Myocyte (in vitro differentiated cells): ENCODE measurements around the gene ZNF197. TPM values are rescaled to one million over a fixed set of nuclear protein-coding genes. Genes with fewer than 3 reads are reported as not detected.
"Not testable (repeated sequence)": the region's sequence is repeated elsewhere in the genome, so short reads cannot be mapped to it uniquely, and the experiment has no call there.

Source experiments
- DNase-seq: peaks from one replicate; pipeline ENCODE4 v3.0.0-alpha.2; 2012; ENCODE audit warnings: low read depth
- polyA plus RNA-seq: library from polyadenylated mRNA; unstranded; fragments of >200 nt; gene quantifications from one replicate; pipeline ENCODE4 v1.2.1, GENCODE V29; 2012; ENCODE audit warnings: missing spikeins
- total RNA-seq: library from RNA; depleted of rRNA; stranded (reverse); fragments of >200 nt; gene quantifications from 2 replicates; pipeline ENCODE4 v1.2.3, GENCODE V29; 2014

ZNF197 gene
- total RNA-seq = 25.0 and 25.2 TPM in 2 replicates
- polyA plus RNA-seq = 7.0 TPM

DNA sequence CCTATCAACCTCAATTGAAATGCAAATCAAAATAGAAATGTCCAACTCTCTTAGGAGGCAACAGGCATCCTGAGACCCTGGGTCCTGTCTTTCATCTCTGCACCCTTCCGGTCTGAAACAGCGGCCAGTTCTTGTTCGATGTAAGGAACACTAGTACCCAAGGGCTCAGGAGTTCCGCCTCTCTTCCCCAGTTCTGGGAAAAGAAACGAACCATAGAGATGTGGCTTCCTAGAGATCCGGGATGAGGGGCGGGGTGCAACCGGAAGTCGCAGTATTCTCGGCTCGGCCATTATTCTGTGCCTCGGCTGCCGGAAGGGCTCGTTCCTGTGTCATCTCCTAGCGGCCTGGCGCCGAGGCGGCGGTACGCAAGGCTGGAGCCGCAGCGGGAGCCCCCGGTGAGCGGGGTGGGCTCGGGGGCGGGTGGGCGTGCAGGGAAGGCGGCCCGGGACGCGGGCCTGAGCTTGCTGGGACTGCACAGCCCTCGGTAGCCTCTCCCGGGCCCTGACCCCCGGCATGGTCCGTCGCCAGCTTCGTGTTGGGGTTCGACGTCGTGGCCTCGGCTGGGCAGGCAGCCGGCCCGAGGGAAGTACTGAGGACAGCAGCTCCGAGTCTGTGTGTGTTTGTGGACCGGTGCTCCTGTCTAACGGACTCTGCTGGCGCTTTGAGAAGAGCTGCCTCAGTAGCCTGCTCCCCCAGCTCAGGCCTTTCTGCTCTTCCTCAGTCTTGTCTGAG, at the start of gene ZNF197:
ZNF197 (plus strand) TSS at position 288 of the 732 bp plus-strand sequence. CDS start 4,119 bp downstream, outside the sequence.
- DNase-seq = peak; percentile 95

DNA sequence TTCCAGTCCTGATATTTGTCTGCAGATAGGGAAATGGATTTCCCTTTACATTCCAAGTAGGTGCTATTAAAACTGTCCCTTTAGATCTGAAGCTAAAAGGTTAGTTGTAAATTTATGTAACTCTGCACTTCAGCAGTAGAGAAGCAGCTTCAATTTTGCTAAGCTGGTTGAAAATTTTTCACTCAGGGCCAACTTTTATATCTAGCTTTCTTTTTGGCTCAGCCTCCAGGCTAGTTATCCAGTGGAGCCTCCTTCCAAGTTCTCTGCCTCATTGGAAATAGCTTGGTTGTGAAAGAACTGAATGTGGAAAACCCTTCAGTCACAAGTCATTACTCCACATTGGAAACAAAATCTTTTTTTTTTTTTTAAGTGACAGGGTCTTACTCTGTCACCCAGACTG, 48.2 kb upstream of the ZNF197 start:
- no peak for DNase-seq

DNA sequence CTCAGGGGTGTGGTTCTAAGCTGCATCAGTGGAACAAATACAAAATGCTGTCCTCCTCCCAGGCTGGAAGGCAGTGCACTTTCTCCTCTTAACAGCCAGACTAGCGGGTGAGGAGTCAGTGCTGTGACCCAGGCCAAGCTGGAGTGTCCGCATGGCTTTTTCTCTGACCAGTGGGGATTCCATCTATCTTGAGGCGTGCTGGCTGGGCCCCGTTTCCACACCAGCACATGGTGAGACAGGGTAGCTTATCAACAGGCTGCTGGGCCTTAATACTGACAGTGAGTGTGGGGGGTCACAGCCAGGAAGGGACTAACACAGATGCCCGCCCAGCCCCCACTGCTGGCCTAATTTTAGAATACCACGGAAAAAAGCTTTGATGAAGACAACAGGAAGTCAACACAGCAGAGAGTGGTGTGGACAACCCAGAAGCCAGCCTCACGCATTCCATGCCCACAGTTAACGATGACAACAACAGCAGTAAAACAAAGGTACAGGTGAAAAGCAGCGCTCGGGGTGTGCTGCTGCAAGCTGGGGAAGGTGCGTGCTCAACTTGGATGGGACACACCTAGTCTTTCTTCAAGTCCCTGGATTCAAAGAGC, 47.4 kb upstream of the ZNF197 start:
- not testable (repeated sequence) for DNase-seq

DNA sequence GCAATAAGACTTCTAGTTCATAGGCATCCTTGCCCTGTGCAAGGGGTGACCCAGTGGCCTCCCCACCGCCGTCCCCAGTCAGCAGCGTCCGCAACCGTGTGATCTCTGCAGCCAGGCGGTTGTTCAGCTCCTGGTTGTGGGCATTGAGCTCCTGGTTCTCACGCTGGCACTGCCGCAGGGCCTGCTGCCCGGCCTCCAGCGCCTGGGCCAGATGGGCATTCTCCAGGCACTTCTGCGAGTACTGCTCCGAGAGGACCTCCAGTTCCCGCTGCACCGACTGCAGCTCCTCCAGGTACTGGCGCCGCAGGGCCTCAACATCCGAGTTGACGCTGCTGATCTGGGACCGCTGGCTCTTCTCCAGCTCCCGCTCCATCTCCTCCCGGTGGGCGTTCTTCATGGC, 46.5 kb upstream of the ZNF197 start:
- DNase-seq = not testable (repeated sequence)

DNA sequence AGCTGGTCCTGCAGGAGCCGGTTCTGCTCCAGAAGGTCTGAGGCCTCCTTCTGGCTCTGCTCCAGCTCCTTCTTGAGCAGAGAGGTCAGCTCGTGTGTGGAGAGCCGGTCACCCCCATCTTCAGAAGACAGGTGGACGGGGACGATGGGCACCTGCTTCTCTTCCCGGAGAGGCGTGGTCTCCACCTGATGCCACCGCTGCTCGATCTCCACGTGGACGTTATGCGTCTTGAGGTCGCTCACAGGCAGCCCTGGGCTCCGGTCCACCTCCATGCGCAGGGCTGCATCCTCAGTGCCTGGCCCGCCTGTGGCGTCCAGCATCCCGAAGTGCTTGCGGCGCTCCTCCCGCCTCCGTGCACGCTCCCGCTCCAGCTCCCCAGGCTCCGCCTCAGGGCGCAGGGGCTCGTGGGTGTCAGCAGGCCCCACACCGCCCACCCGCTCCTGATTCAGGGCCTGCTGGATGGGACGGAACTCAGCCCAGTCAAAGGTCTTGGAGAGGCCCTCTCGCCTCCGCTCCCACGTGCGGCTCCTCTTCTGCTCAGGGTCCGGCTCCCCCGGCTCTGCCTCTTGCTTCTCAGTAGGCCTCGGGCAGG, 45.8 kb upstream of the ZNF197 start:
- not testable (repeated sequence) for DNase-seq

DNA sequence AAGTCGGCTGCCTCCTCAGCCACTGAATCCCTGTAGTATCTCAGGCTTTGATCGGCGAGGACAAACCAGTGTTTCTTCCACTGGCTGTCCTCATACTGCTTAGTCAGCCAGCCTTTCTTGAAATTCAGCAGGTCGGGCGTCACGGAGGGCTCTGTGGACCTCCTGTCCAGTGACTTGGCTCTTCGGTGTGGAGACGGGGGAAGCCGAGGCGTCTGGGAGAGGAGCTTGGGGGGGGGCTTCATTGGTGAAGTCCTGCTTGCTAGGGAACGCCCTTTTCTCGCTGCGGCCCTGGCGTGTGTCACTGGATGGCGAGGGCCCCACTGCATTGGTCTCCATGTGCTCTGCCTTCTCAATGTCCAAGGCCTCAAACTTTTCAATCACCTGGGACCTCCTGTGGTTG, 45.1 kb upstream of the ZNF197 start:
- DNase-seq = not testable (repeated sequence)

DNA sequence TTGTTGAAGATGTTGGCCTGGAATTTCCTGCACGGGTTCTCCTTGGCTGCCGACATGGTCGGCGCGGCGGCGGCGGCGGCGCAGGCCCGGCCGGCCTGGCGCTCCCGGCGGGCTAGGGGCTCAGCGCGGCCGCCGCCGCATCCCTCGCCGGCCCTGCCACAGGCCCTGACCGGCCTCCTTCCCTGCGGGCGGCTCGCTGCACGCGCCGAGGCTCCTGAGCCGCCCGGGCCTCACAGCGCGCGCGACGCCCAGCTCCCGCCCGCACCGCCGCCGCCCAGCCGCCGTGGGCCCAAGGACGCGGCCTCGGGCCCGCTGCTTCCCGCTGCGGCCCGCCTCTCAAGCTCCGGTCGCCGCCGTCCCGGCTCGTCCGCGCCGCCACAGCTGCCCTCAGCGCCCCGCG, 43.9 kb upstream of the ZNF197 start:
- not testable (repeated sequence) for DNase-seq

DNA sequence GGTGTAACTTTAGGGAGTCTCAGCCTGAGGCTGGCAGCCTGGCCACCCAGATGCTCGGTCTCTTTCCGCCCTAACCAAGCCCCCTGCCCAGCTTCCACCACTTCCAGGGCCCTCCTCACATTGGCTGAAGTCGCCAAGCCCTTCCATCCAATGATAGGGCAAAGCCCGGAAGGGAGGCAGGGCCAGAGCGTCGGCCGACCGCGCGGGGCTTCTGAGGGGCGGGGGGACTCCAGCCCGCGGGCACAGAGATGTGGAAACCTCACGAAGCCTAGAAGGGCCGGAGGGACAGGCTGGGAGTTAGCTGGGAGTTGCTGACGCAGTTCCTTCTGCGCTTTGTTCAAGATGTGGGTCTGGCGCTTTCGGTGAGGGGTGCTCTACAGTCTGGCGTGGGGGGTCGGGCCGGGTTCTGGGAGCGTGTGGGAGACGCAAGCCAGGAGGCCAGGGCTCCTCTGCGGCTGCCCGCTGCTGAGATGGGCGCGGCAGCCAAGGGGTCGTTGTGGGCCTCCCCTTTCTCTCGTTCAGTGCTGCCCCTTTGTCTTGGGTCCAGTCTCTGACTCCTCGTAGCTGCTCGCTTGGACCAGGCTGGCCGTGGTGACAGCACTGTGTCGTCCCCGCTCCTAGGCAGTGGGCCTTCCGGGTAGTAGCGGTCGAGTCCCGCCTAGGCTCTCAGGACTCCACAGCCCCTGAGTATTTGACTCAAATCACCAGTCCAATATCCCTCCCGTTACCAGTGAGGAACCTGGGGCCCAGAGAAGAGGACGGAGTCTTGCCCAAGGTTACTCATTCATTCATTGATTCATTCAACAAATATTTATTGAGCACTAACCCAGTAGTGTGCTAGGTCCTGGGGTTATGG, 40.0 kb upstream of the ZNF197 start, which contains the start of gene ZNF660:
ZNF660 (plus strand) TSS at position 319 of the 856 bp plus-strand sequence. CDS start 9,230 bp downstream, outside the sequence.
- peak; percentile 90 for DNase-seq

DNA sequence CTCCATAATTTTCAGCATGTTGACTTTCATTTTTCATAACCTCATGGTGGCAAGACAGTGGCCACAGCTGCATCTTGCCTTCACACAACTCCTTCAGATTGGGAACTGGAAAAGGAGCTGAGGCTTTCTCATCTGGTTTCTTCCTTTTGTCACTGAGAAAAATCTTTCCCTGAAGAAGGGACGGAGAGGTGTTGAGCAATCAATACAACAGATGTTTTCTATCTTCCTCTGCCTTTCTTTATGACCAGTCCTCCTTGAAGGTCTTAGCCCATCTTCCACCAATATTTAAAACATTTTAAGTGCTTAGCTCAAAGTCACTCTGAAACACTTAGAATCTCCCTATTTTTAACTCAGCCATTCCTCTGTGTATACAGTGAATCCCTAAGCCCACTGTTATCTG, 28.2 kb upstream of the ZNF197 start:
- no peak for DNase-seq

DNA sequence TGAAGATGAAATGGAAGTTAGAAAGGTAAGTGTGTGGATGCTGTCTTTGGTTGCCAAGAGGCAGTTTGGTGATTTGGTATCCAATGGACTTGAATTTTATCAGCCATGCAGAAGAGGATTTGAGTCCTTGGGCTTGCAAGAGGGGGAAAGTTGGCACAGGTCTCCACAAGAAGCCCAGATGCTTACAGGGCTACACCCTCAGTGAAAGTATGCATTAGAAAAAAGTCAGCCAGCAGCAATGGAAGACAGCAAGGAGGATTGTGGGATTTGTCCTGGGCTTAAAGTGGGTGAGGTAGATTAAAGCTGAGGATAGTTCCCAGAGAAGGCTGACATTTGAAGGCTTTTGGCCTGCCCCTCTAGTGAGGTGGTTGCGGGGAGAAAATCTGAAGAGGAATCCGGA, 23.1 kb upstream of the ZNF197 start:
- DNase-seq = no peak

DNA sequence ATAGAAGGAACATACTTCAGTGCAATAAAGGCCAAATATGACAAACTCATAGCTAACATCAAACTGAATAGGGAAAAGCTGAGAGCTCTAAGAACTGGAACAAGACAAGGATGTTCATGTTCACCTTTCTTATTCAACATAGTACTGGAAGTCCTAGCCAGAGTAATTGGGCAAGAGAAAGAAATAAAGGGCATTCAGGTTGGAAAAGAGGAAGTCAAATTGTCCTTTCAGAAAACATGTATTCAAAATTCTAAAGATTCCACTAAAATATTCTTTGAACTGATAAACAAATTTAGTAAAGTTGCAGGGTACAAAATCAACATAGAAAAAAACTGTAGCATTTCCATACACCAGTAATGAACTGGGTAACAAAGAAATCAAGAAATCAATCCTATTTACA, 12.2 kb upstream of the ZNF197 start:
- DNase-seq = no peak

DNA sequence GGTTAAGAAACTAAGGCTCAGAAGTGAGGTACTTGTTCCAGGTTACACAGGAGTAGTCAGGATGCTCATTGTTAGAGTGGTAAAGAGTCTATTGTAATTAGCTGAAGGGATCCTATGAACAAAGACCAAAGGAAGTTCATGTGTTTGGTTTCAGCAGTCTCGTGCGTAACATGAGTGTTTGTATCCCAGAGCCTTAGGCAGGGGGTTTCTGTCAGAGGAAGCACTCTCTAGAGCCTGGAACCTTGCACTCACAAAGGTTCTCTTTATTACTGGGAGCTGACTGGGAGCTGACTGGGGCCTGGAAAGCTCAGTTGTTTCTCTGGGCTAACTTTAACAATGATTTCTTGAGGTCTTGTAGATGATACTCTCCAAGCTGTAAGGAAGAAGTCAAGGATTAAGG, 3.9 kb downstream of the ZNF197 start:
- no peak for DNase-seq

DNA sequence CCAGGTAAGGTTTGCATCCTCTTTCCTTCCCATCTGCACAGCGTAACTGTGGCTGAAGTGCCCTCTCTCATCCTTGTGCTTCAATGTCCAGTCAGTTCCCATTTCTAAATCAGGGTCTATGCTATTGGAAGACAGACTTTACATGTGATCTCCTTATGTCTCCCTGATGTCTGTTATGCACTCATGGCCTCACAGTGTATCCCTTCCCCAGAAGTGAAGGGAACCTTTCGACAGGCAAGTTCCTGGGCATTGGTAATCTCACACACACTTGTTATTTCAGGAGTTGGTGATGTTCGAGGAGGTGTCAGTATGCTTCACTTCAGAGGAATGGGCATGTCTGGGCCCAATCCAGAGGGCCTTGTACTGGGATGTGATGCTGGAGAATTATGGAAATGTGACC, 7.4 kb downstream of the ZNF197 start:
- DNase-seq = no peak

DNA sequence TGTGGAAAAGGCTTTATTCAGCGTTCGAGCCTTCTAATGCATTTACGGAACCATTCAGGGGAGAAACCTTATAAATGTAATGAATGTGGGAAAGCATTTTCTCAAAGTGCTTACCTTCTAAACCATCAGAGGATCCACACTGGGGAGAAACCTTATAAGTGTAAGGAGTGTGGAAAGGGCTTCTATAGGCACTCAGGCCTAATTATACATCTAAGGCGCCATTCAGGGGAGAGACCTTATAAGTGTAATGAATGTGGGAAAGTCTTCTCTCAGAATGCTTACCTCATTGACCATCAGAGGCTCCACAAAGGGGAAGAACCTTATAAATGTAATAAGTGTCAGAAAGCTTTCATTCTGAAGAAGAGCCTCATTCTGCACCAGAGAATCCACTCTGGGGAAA, 17.5 kb downstream of the ZNF197 start:
- no peak for DNase-seq

DNA sequence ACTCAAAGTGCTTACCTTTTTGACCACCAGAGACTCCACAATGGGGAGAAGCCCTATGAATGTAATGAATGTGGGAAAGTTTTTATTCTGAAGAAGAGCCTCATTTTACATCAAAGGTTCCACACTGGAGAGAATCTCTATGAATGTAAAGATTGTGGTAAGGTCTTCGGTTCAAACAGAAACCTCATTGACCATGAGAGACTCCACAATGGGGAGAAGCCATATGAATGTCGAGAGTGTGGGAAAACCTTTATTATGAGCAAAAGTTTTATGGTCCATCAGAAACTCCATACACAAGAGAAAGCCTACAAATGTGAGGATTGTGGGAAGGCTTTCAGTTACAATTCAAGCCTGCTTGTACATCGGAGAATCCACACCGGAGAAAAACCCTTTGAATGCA, 18.2 kb downstream of the ZNF197 start:
- DNase-seq = no peak

DNA sequence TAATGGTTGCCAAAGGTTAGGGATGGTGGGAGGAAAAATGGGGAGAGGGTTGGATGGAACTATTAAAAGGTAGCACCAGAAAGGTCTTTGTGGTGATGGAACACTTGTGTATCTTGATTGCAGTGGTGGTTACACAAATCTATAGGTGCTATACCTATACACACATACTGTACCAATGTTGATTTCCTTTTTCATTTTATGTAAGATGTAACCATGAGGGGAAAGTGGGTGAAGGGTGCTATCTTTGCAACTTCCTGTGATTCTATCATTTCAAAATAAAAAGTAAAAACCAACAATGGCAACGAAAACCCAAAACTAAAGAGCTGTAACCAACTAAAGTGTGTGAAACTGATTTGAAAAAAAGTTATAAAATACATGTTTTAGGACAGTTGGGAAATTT, 22.9 kb downstream of the ZNF197 start:
- no peak for DNase-seq

DNA sequence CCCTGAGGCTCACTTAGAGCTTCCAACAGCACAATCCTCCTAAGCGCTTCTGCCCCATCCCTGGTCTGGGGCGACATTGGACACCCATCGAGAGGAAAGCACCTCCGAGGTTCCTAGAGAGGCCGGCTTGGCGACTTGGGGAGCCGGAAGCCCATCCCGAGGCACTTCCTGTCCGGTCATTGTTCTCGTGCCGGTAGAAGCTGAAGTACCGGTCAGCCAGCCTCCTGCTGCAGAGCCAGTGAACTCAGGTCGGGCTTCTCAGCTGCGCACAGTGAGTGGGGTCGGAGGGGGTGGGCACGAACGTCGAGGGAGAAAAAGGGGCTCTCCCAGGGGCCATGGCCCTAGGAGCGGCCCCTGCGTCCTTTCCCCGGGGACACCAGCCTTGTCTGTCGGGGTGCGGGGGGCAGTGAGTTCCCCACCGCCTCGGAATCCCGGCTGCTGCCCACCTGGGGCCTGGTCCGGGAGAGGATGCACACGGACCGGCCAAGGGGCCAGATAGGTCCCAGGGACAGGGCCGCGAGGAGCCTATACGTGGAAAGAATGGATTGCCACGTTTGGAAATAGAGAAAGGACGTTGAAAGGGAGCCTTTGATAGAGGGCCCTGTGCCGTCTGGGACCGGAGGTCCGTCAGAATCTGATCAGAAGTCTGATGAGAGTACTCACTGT, 23.9 kb downstream of the ZNF197 start, which contains the start of gene ZNF35:
ZNF35 (plus strand) TSS at position 169 of the 666 bp plus-strand sequence. CDS start 2,336 bp downstream, outside the sequence.
- peak; percentile 92 for DNase-seq

DNA sequence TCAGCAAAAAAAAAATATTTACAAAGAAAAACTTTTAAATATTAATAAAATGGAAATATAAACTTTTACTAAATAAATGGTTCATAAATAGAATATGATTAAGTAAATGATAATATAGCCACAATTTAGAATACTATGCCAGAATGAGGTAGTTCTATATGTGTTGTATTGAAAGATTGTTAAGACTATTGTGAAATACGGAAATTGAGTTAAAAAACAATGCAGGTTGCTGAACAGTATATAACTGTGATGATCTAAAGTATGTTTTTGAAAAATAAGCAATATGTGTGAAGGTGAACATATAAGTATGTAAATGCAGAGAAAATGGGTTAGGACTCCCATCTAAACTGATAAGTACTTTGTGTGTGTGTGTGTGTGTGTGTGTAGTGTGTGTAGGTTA, 24.9 kb downstream of the ZNF197 start:
- no peak for DNase-seq

DNA sequence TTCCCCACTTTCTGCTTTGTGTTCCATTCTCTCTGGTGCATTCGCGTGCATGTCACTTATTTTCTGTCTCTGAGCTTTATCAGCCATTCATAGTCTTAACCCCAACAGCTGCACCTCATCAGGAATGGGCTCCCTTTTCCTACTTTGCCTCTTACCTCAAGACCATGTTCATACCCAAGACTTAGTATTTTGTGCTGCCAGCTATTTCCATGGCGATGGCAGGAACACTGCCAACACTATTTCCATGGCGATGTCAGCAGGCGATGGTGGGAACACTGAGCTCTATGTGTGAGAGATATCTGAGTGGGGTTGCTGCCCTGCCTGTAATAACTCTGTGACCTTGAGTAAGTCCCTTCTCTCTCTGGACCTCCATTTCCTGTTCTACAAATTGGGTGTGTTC, 29.2 kb downstream of the ZNF197 start:
- no peak for DNase-seq

DNA sequence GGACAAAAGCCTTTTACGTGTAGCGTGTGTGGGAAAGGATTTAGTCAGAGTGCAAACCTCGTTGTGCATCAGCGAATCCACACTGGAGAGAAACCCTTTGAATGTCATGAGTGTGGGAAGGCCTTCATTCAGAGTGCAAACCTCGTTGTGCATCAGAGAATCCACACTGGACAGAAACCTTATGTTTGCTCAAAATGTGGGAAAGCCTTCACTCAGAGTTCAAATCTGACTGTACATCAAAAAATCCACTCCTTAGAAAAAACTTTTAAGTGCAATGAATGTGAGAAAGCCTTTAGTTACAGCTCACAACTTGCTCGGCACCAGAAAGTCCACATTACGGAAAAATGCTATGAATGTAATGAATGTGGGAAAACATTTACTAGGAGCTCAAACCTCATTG, 34.2 kb downstream of the ZNF197 start:
- no peak for DNase-seq

DNA sequence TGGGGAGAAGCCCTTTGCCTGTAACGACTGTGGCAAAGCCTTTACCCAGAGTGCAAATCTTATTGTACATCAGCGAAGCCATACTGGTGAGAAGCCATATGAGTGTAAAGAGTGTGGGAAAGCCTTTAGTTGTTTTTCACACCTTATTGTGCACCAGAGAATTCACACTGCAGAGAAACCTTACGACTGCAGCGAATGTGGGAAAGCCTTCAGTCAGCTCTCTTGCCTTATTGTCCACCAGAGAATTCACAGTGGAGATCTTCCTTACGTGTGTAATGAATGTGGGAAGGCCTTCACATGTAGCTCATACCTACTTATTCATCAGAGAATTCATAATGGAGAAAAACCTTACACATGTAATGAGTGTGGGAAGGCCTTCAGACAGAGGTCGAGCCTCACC, 34.6 kb downstream of the ZNF197 start:
- no peak for DNase-seq
